Natural killer cell (primary cell): Measurements from ENCODE around the gene PROM1. TPM values are rescaled to one million over a fixed set of nuclear protein-coding genes. Genes with fewer than 3 reads are reported as not detected.

Experiments used
- ATAC-seq, 3 donors: fragments of 150-1000 bp in 2 of 3; fragments of 200-7000 bp in 1 of 3; cut with Tn5 transposase; 1 replicate in 1 of 3; 2 replicates in 2 of 3; pipeline ENCODE4 v1.10.0; 2021; ENCODE audit warnings: mild to moderate bottlenecking in 2 of 3, moderate library complexity in 2 of 3
- DNase-seq, 2 donors: peaks; one replicate each; pipeline versions ENCODE4 v3.0.0 to v3.0.0-alpha.2; 2013 to 2021; ENCODE audit warnings: mixed read lengths in 1 of 2
- H3K27ac ChIP-seq: one replicate; pipeline ENCODE4 v1.5.1; 2013; ENCODE audit warnings: mild to moderate bottlenecking, low read length
- H3K27me3 ChIP-seq: one replicate; pipeline ENCODE4 v1.6.1; 2013; ENCODE audit warnings: low read length; ENCODE audit not compliant: control insufficient read depth, insufficient read depth
- H3K36me3 ChIP-seq: one replicate; pipeline ENCODE4 v1.6.1; 2013; ENCODE audit warnings: low read length; ENCODE audit not compliant: control insufficient read depth, insufficient read depth
- H3K4me1 ChIP-seq: one replicate; pipeline ENCODE4 v1.6.1; 2013; ENCODE audit warnings: low read length; ENCODE audit not compliant: control insufficient read depth, insufficient read depth
- H3K4me3 ChIP-seq: one replicate; pipeline ENCODE4 v1.5.1; 2013; ENCODE audit warnings: low read length
- H3K9me3 ChIP-seq: one replicate; pipeline ENCODE4 v1.6.1; 2013; ENCODE audit warnings: low read length; ENCODE audit not compliant: control insufficient read depth, insufficient read depth
- H3K27ac Mint-ChIP-seq, 2 donors: one replicate each; pipeline ENCODE4 v1.8.0; 2022; ENCODE audit warnings: mild to moderate bottlenecking in 2 of 2, mixed read lengths in 2 of 2, moderate library complexity in 1 of 2
- H3K27me3 Mint-ChIP-seq, 2 donors: one replicate each; pipeline ENCODE4 v1.8.0; 2022; ENCODE audit warnings: low read depth in 2 of 2, mixed read lengths in 2 of 2
- H3K36me3 Mint-ChIP-seq: one replicate; pipeline ENCODE4 v1.8.0; 2022; ENCODE audit warnings: mixed read lengths
- H3K4me1 Mint-ChIP-seq, 2 donors: one replicate each; pipeline ENCODE4 v1.8.0; 2022; ENCODE audit warnings: mixed read lengths in 2 of 2
- H3K4me3 Mint-ChIP-seq: one replicate; pipeline ENCODE4 v1.8.0; 2022; ENCODE audit warnings: mild to moderate bottlenecking, moderate library complexity, mixed read lengths
- H3K9me3 Mint-ChIP-seq, 2 donors: one replicate each; pipeline ENCODE4 v1.8.0; 2022; ENCODE audit warnings: mixed read lengths in 2 of 2
- CTCF ChIP-seq: fragments of 200-600 bp; IDR thresholded peaks from one replicate; pipeline ENCODE4 v1.8.0; 2022; ENCODE audit warnings: antibody characterized with exemption
- WGBS: methylation state at CpG from one replicate; pipeline ENCODE4 v1.1.7; 2013; ENCODE audit warnings: missing lambda C conversion rate; ENCODE audit not compliant: insufficient coverage; 5-methylcytosine and 5-hydroxymethylcytosine counted together
- intact Hi-C: fragments of 100-400 bp; cut with micrococcal nuclease; formaldehyde crosslinking; loops from one replicate; pipeline ENCODE4 v1.14.2; 2022
- total RNA-seq, 4 donors: library from RNA; stranded (reverse); fragments of 120-200 nt in 1 of 4; gene quantifications; one replicate each; pipeline versions ENCODE4 v1.2.3 to v1.2.4, GENCODE V29; 2013 to 2022

The PROM1 gene
- total RNA-seq, 3 donors from 2014 or later (not counting 1 experiment from before 2014, with no cell fraction given) = not detected

GRCh38 chr4:16018841-16019240 is 65.0 kb downstream of the PROM1 start:
- no peaks in the 10 kb centered on the region for H3K36me3 ChIP-seq
- H3K4me3 ChIP-seq = no peak overlapping the region
- no peaks in the 10 kb centered on the region for H3K27me3 ChIP-seq
- H3K9me3 Mint-ChIP-seq = no peaks in the 10 kb centered on the region
- DNase-seq (no peak), ATAC-seq (no peak)
- no peak overlapping the region for H3K27ac ChIP-seq
- no peak overlapping the region for H3K27ac Mint-ChIP-seq
- no peak overlapping the region for H3K4me3 Mint-ChIP-seq
- WGBS = 82% methylated on average over 4 of the region's 4 CpGs
- H3K27me3 Mint-ChIP-seq = peaks cover 0 to 12% of the 10 kb centered on the region in 2 donors
- no peaks in the 10 kb centered on the region for H3K36me3 Mint-ChIP-seq
- H3K9me3 ChIP-seq = no peaks in the 10 kb centered on the region
- H3K4me1 Mint-ChIP-seq = no peaks in the 10 kb centered on the region
- H3K4me1 ChIP-seq = no peaks in the 10 kb centered on the region
- TF ChIP-seq CTCF = no peak
- intact Hi-C loops = no loop called here

- DNase-seq (no peak), ATAC-seq (no peak)
- H3K36me3 ChIP-seq = no peaks in the 10 kb centered on the region
- no peaks in the 10 kb centered on the region for H3K4me1 Mint-ChIP-seq
- intact Hi-C loops = no loop called here
- H3K27ac Mint-ChIP-seq = no peak overlapping the region
- 87% methylated on average over 8 of the region's 8 CpGs for WGBS
- H3K4me3 ChIP-seq = no peak overlapping the region
- H3K9me3 Mint-ChIP-seq = no peaks in the 10 kb centered on the region
- no peaks in the 10 kb centered on the region for H3K36me3 Mint-ChIP-seq
- H3K27ac ChIP-seq = no peak overlapping the region
- no peak overlapping the region for H3K4me3 Mint-ChIP-seq
- H3K27me3 Mint-ChIP-seq = peaks cover 0 to 9% of the 10 kb centered on the region in 2 donors
- no peaks in the 10 kb centered on the region for H3K27me3 ChIP-seq
- H3K4me1 ChIP-seq = no peaks in the 10 kb centered on the region
- no peaks in the 10 kb centered on the region for H3K9me3 ChIP-seq
- TF ChIP-seq CTCF = no peak
These were observed 65.7 kb downstream of the PROM1 start for GRCh38 chr4:16018061-16018676.

- Mint-ChIP-seq H3K36me3 (no peaks in the 10 kb centered on the region), H3K4me3 (no peak overlapping the region), H3K4me1 (no peaks in the 10 kb centered on the region), H3K27me3 (peaks cover 0 to 9% of the 10 kb centered on the region in 2 donors), H3K9me3 (no peaks in the 10 kb centered on the region), H3K27ac (no peak overlapping the region)
- Histone ChIP-seq H3K4me3 (no peak overlapping the region), H3K27ac (no peak overlapping the region), H3K4me1 (no peaks in the 10 kb centered on the region), H3K36me3 (no peaks in the 10 kb centered on the region), H3K27me3 (no peaks in the 10 kb centered on the region), H3K9me3 (no peaks in the 10 kb centered on the region)
- DNase-seq (no peak), ATAC-seq (no peak)
- 90% methylated on average over 1 of the region's 2 CpGs for WGBS
- intact Hi-C loops = no loop called here
- no peak for TF ChIP-seq CTCF
These were observed 67.3 kb downstream of the PROM1 start for GRCh38 chr4:16016536-16016935.

- Mint-ChIP-seq H3K4me1 (no peaks in the 10 kb centered on the region), H3K27ac (no peak overlapping the region), H3K27me3 (peaks cover 0 to 5% of the 10 kb centered on the region in 2 donors), H3K36me3 (no peaks in the 10 kb centered on the region), H3K9me3 (no peaks in the 10 kb centered on the region), H3K4me3 (no peak overlapping the region)
- no peak overlapping the region for H3K4me3 ChIP-seq
- ATAC-seq (no peak), DNase-seq (no peak)
- no peak for TF ChIP-seq CTCF
- no peak overlapping the region for H3K27ac ChIP-seq
- H3K4me1 ChIP-seq = no peaks in the 10 kb centered on the region
- intact Hi-C loops = no loop called here
- 89% methylated on average over 6 of the region's 6 CpGs for WGBS
- no peaks in the 10 kb centered on the region for H3K9me3 ChIP-seq
- H3K36me3 ChIP-seq = no peaks in the 10 kb centered on the region
- H3K27me3 ChIP-seq = peaks cover 6% of the 10 kb centered on the region
These were observed 72.7 kb downstream of the PROM1 start for GRCh38 chr4:16011173-16011572.
